HepG2 (cell line): ENCODE results near the gene PIP5KL1. TPM values are rescaled to one million over a fixed set of nuclear protein-coding genes. Genes with fewer than 3 reads are reported as not detected.

Source experiments
- AGO2 ChIP-seq: fragments of 200-400 bp; formaldehyde crosslinking; optimal IDR thresholded peaks from 2 replicates; pipeline ENCODE3; 2017; ENCODE audit warnings: mild to moderate bottlenecking, low read depth, low read length, moderate library complexity
- CREB1 ChIP-seq, 2 experiments: fragments of 450-650 bp in 1 of 2; IDR thresholded peaks; 2 replicates each; pipeline ENCODE4 v1.6.1; 2016 to 2017; ENCODE audit warnings: control low read depth in 1 of 2, mild to moderate bottlenecking in 1 of 2, missing compliant biosample characterization in 1 of 2, missing genetic modification characterization in 1 of 2
- FOSL1 ChIP-seq: sonication (generic); formaldehyde crosslinking; IDR thresholded peaks from 2 replicates; pipeline ENCODE4 v1.9.0; 2021; ENCODE audit warnings: missing genetic modification reagents, borderline replicate concordance
- HNF4A ChIP-seq: sonication (generic); formaldehyde crosslinking; IDR thresholded peaks from 2 replicates; pipeline ENCODE4 v1.4.0; 2020; ENCODE audit warnings: missing genetic modification reagents
- HOMEZ ChIP-seq: IDR thresholded peaks from 2 replicates; pipeline ENCODE4 v1.6.1; 2016; ENCODE audit warnings: low read depth
- ISX ChIP-seq: sonication (generic); formaldehyde crosslinking; conservative IDR thresholded peaks from 2 replicates; pipeline ENCODE4 v1.5.0; 2020; ENCODE audit warnings: missing genetic modification reagents
- MIXL1 ChIP-seq: IDR thresholded peaks from 2 replicates; pipeline ENCODE4 v1.6.1; 2016
- MTF2 ChIP-seq: sonication (generic); formaldehyde crosslinking; IDR thresholded peaks from 2 replicates; pipeline ENCODE4 v1.5.0; 2020; ENCODE audit warnings: missing genetic modification reagents, borderline replicate concordance
- NFKBIZ ChIP-seq: IDR thresholded peaks from 2 replicates; pipeline ENCODE4 v1.6.1; 2018; ENCODE audit warnings: missing genetic modification reagents, missing compliant biosample characterization
- NKX3-1 ChIP-seq: sonication (generic); formaldehyde crosslinking; IDR thresholded peaks from 2 replicates; pipeline ENCODE4 v1.5.0; 2020; ENCODE audit warnings: missing genetic modification reagents
- SAFB2 ChIP-seq: sonication (generic); formaldehyde crosslinking; IDR thresholded peaks from 2 replicates; pipeline ENCODE4 v1.5.1; 2020; ENCODE audit warnings: missing genetic modification reagents, low read depth, mild to moderate bottlenecking, borderline replicate concordance
- SIN3A ChIP-seq: IDR thresholded peaks from 2 replicates; pipeline ENCODE4 v1.6.1; 2011; ENCODE audit warnings: low read depth, mild to moderate bottlenecking, control low read depth, low read length, borderline replicate concordance
- SP5 ChIP-seq: IDR thresholded peaks from 2 replicates; pipeline ENCODE4 v1.6.1; 2016; ENCODE audit warnings: low read depth, borderline replicate concordance
- ZC3H13 ChIP-seq: sonication (generic); formaldehyde crosslinking; IDR thresholded peaks from 2 replicates; pipeline ENCODE4 v1.8.1; 2023; ENCODE audit warnings: mild to moderate bottlenecking, missing genetic modification reagents, moderate library complexity
- ZNF18 ChIP-seq: sonication (generic); formaldehyde crosslinking; IDR thresholded peaks from 2 replicates; pipeline ENCODE4 v1.8.0; 2022; ENCODE audit warnings: mild to moderate bottlenecking, missing genetic modification reagents; ENCODE audit not compliant: insufficient replicate concordance
- ZNF24 ChIP-seq: fragments of 450-650 bp; IDR thresholded peaks from 2 replicates; pipeline ENCODE4 v1.6.1; 2017; ENCODE audit warnings: antibody characterized with exemption, mild to moderate bottlenecking
- ZNF253 ChIP-seq: sonication (generic); formaldehyde crosslinking; IDR thresholded peaks from 2 replicates; pipeline ENCODE4 v1.8.0; 2022; ENCODE audit warnings: mild to moderate bottlenecking, missing genetic modification reagents, borderline replicate concordance
- ZNF780A ChIP-seq: sonication (generic); formaldehyde crosslinking; IDR thresholded peaks from 2 replicates; pipeline ENCODE4 v1.8.0; 2022; ENCODE audit warnings: mild to moderate bottlenecking, missing genetic modification reagents, moderate library complexity
- ZNF784 ChIP-seq: sonication (generic); formaldehyde crosslinking; IDR thresholded peaks from 2 replicates; pipeline ENCODE4 v1.5.1; 2020; ENCODE audit warnings: missing genetic modification reagents, mild to moderate bottlenecking, borderline replicate concordance
- ZNF878 ChIP-seq: sonication (generic); formaldehyde crosslinking; IDR thresholded peaks from 2 replicates; pipeline ENCODE4 v1.8.1; 2023; ENCODE audit warnings: mild to moderate bottlenecking, missing genetic modification reagents, moderate library complexity
- polyA plus RNA-seq, 8 experiments: library from polyadenylated mRNA; depleted of rRNA in 3 of 8; stranded (reverse) in 7 of 8; unstranded in 1 of 8; fragments of >200 nt; fragmentation: Illumina TruSeq in 4 of 8; extraction: Trizol in 4 of 8; gene quantifications; 2 replicates each; pipeline versions ENCODE4 v1.2.1 to v1.2.3, GENCODE V29; 2011 to 2016; ENCODE audit warnings: low read depth in 4 of 8, missing spikeins in 1 of 8, mixed read lengths in 1 of 8; ENCODE audit not compliant: insufficient read depth in 1 of 8
- total RNA-seq, 5 experiments: library from RNA; depleted of rRNA; stranded (reverse); fragments of >200 nt; fragmentation: Illumina TruSeq; extraction: Trizol; gene quantifications; 2 replicates each; pipeline ENCODE4 v1.2.3, GENCODE V29; 2016; ENCODE audit warnings: low read depth in 1 of 5
- TF ChIP-seq, protein P1 (sequence below): sonication (generic); formaldehyde crosslinking; IDR thresholded peaks from 2 replicates; pipeline ENCODE4 v1.5.1; 2020; ENCODE audit warnings: mild to moderate bottlenecking, missing genetic modification reagents, borderline replicate concordance

The PIP5KL1 gene
- total and polyA plus RNA-seq, 2 of the 13 experiments (the other 11 are each of a cell fraction or from before 2014, with no cell fraction given) = 0.20 to 0.49 TPM

DNA sequence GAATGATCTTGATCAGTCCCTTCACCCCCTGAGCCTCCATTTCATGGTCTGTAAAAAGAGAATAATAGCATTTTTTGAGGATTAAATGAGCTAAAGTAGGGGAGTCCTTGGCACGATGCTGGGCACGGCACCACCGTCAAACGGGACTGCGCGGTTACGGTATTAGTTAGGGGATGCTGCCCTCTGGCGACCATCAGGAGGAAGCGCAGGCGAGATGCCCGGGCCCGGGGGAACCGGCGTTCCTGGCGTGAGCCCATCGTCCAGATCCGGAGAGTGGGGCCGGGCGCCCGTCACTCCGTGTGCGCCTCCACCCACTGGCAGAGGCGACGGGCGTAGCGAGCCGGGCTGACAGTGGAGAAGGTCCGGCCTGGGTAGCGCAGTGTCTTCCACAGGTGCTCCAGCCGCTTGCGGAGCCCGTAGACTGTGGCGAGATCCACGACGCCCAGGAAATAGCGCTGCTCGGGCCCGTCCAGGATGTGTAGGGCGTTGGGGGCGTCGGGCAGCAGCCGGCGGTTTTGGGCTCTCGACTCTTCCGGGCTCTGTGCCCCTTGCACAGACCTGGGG is 8.9 kb downstream of the PIP5KL1 start (continued):
- TF ChIP-seq MIXL1 (CRISPR knock-in tag) (0 out of 2 replicates have a peak, but pooled peaks have one; percentile 22), AGO2 (no peak), ZNF24 (no peak), HOMEZ (CRISPR knock-in tag) (no peak), ZNF784 (CRISPR knock-in tag) (no peak), ZNF253 (CRISPR knock-in tag) (no peak), ZNF18 (CRISPR knock-in tag) (no peak), CREB1 (IDR thresholded peaks at IDR 0.05) (no peak), CREB1 (CRISPR knock-in tag; IDR thresholded peaks at IDR 0.05) (no peak), FOSL1 (CRISPR knock-in tag) (no peak), ZC3H13 (CRISPR knock-in tag) (no peak), NFKBIZ (CRISPR knock-in tag) (no peak), SAFB2 (no peak), SIN3A (no peak), ZNF780A (CRISPR knock-in tag) (no peak), ZNF878 (no peak), HNF4A (no peak), ISX (no peak), SP5 (CRISPR knock-in tag) (no peak), MTF2 (CRISPR knock-in tag) (no peak), NKX3-1 (CRISPR knock-in tag) (no peak)
- TF ChIP-seq, protein P1, sequence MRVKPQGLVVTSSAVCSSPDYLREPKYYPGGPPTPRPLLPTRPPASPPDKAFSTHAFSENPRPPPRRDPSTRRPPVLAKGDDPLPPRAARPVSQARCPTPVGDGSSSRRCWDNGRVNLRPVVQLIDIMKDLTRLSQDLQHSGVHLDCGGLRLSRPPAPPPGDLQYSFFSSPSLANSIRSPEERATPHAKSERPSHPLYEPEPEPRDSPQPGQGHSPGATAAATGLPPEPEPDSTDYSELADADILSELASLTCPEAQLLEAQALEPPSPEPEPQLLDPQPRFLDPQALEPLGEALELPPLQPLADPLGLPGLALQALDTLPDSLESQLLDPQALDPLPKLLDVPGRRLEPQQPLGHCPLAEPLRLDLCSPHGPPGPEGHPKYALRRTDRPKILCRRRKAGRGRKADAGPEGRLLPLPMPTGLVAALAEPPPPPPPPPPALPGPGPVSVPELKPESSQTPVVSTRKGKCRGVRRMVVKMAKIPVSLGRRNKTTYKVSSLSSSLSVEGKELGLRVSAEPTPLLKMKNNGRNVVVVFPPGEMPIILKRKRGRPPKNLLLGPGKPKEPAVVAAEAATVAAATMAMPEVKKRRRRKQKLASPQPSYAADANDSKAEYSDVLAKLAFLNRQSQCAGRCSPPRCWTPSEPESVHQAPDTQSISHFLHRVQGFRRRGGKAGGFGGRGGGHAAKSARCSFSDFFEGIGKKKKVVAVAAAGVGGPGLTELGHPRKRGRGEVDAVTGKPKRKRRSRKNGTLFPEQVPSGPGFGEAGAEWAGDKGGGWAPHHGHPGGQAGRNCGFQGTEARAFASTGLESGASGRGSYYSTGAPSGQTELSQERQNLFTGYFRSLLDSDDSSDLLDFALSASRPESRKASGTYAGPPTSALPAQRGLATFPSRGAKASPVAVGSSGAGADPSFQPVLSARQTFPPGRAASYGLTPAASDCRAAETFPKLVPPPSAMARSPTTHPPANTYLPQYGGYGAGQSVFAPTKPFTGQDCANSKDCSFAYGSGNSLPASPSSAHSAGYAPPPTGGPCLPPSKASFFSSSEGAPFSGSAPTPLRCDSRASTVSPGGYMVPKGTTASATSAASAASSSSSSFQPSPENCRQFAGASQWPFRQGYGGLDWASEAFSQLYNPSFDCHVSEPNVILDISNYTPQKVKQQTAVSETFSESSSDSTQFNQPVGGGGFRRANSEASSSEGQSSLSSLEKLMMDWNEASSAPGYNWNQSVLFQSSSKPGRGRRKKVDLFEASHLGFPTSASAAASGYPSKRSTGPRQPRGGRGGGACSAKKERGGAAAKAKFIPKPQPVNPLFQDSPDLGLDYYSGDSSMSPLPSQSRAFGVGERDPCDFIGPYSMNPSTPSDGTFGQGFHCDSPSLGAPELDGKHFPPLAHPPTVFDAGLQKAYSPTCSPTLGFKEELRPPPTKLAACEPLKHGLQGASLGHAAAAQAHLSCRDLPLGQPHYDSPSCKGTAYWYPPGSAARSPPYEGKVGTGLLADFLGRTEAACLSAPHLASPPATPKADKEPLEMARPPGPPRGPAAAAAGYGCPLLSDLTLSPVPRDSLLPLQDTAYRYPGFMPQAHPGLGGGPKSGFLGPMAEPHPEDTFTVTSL (CRISPR knock-in tag) = no peak
